Middle frontal gyrus (tissue), 1 donor: ENCODE data around the gene RGS5.
"Not testable (repeated sequence)": the region's sequence is repeated elsewhere in the genome, so short reads cannot be mapped to it uniquely, and the experiment has no call there.

Experiments
- DNase-seq: peaks from one replicate; pipeline ENCODE4 v3.0.0-alpha.2; 2015; ENCODE audit warnings: low spot score; ENCODE audit errors: extremely low spot score

Gene RGS5

GRCh38 chr1:163202833-163203451 is at the start of gene RGS5:
Gene RGS5 (minus strand): TSS chr1:163202916. CDS start chr1:163202835, 81 bp downstream.
- no peak for DNase-seq

GRCh38 chr1:163250382-163250974 is 47.8 kb upstream of the RGS5 start:
- DNase-seq: no peak

GRCh38 chr1:163248064-163248463 is 45.3 kb upstream of the RGS5 start:
- no peak for DNase-seq

GRCh38 chr1:163244648-163245047 is 41.9 kb upstream of the RGS5 start:
- not testable (repeated sequence) for DNase-seq

DNA sequence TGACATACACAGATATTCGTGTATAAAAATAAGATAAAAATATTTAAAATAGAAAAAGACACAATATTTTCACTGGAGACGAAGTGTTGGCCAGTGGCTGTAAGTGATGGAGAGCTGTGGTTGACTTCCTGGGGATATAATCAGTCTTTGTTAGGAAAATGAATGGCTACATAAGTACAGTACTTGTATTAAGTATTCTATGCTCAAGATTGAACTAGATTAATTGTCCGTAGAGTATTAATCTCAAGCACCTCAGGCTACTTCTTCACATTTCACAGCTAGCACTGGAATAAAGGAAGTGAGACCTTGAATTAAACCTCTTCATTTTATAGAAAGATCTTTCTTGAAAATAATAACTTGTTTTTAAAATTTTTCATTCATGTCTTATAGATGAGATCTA is 39.0 kb upstream of the RGS5 start:
- no peak for DNase-seq

- DNase-seq: no peak
Observed at GRCh38 chr1:163240705-163241104, 38.0 kb upstream of the RGS5 start.

GRCh38 chr1:163233643-163234042 is 30.9 kb upstream of the RGS5 start:
- DNase-seq: not testable (repeated sequence)

GRCh38 chr1:163231385-163231784 is 28.7 kb upstream of the RGS5 start:
- no peak for DNase-seq

- no peak for DNase-seq
Observed at GRCh38 chr1:163230827-163231226, 28.1 kb upstream of the RGS5 start.

DNA sequence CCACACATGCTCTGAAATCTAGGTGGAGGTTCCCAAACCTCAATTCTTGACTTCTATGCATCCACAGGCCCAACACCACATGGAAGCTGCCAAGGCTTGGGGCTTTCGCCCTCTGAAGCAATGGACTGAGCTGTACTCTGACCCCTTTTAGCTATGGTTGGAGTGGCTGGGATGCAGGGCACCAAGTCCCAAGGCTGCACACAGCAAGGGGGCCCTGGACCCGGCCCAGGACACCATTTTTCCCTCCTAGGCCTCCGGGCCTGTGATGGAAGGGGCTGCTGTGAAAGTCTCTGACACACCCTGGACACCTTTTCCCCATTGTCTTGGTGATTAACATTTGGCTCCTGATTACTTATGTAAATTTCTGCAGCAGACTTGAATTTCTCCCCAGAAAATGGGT is 25.6 kb upstream of the RGS5 start:
- not testable (repeated sequence) for DNase-seq

DNA sequence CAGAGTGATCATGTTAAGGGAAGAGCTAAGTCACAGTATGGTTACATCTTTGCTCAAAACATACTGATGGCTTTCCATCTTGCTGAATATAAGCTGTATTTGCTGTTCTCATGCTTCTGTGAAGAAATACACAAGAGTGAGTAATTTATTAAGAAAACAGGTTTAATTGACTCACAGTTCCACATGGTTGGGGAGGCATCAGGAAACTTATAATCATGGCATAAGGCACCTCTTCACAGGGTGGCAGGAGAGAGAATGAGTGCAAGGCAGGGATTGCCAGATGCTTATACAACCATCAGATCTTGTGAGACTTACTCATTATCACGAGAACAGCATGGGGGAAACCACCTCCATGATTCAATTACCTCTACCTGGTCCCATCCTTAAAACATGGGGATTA is 24.4 kb upstream of the RGS5 start:
- DNase-seq: no peak

DNA sequence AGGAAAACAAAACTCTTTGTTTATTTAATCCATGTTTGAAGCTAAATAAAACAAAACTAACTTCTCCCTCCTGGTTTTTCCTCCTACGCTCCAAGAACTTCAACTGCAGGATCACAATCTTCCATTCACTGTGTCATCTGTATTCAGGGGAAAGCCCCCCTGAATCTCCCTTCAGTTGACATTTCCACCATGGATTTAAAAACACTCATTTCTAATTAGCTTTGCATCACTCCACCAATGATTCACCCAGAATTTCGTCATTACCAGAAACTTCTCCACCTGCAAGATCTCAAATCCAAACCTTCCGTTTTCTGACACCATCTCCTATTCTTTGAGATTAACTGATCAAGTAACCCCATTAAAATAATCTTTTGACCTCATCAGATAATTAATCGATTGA is 10.9 kb upstream of the RGS5 start:
- DNase-seq: no peak

DNA sequence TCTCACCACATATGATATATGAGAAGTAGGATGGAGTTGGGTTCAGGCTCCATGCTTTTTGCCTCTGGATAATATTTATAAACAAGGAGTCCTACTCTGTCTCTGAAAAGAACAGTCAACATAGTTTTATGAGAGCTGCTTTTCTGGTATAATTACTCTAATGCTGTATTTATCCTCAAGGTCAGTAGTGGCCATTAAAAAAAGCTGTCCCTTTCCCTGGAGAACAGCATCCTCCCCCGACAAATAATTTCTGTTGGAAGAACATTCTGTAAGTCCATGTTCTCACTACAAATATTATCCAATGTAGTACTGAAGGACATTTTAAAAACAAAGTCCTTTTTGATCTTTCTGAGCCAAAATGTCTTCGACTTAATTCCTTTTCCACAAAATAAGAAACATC is 9.0 kb upstream of the RGS5 start:
- DNase-seq: no peak

DNA sequence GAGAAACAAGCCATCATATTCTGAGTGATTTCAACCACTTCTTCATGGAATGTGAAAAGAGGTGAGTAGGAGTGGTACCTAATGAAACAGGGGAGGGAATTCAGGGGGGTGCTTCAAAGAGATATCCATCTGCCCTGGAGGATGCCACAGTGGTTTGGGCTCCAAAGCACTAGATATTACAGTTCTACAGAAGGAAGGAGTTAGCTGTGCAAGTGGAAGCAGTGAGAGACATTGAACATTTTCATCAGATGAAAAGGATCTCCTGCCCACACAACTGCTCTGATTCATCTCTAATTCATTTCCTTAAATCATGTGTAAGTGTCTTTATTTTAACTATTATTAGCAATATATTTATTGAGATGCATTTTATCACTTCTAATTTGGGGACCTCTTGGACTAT is 2.8 kb upstream of the RGS5 start:
- no peak for DNase-seq

- DNase-seq: no peak
Observed at GRCh38 chr1:163203561-163203960, 845 bp upstream of the RGS5 start.

- DNase-seq: no peak
Observed at GRCh38 chr1:163201906-163202305, 810 bp downstream of the RGS5 start.

DNA sequence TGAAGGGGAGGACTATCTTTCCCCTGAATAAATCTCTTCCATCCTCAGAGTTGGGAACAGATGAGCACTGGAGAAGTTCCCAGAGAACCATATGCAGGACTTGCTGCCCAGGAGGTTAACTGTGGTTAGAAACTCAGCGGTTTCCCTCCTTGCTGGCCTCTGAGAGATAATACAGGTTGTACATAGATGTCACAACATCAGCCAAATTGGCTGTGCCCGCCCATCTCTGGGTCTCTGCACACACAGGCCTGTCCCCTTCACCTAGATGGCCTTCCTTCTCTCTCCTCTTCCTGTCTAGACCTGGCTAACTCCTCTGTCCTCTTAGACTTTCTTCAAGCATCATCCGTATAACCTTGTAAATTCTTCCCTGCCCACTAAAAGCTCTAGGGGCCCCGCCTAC is 5.7 kb downstream of the RGS5 start:
- no peak for DNase-seq

GRCh38 chr1:163196449-163196787 is 6.3 kb downstream of the RGS5 start:
- no peak for DNase-seq

GRCh38 chr1:163195728-163196448 is 6.8 kb downstream of the RGS5 start:
- DNase-seq: no peak

GRCh38 chr1:163191301-163191700 is 11.4 kb downstream of the RGS5 start:
- DNase-seq: no peak

GRCh38 chr1:163188947-163189346 is 13.8 kb downstream of the RGS5 start:
- DNase-seq: no peak

DNA sequence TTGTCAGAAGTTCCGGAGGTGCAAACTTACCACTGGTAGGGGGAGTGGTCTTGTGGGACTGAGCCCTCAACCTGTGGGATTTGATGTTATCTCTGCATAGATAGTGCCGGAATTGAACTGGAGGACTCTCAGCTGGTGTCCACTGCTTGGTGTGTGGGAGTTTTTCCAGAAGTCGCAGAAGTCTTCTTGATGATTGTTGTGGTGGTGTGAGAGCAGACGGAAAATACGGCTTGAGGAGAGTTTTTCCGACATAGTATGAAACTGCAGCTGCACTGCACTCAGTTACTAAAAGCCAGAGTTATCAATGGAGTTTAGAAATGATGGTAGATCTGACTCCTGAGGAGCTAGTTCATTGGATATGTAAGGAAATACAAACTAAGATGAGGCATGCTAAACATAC is 14.9 kb downstream of the RGS5 start:
- no peak for DNase-seq

DNA sequence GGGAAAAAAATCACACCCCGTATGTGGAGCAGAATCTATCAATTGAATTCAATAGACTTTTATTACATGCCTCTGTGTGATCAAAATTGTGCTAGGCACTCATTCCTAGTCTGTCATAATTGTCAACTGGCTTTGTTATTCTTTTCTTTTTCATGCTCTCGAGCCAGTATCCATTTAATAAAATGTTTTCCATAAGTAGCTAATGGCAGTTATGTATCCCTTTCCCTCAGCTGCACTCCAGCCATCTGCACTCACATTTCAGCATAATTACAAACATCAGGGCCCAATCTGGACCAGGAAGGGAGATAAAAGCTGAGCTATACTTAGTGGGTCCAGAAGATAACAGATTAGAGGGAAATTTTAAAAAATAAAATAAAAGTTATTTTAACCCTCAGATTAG is 15.9 kb downstream of the RGS5 start:
- no peak for DNase-seq
